Ovary (tissue), 9 donors: ENCODE measurements around the gene KCNK2. TPM values are rescaled to one million over a fixed set of nuclear protein-coding genes. Genes with fewer than 3 reads are reported as not detected.

Experiments used
- DNase-seq, 5 donors: peaks; one replicate each; pipeline ENCODE4 v3.0.0-alpha.2; 2019 to 2020
- H3K27ac ChIP-seq, 2 donors: fragments of 200-600 bp; one replicate each; pipeline versions ENCODE4 v1.5.1 to v1.8.0; 2019 to 2022
- H3K27me3 ChIP-seq: fragments of 200-600 bp; one replicate; pipeline ENCODE4 v1.8.0; 2022
- H3K36me3 ChIP-seq: fragments of 200-600 bp; sonication (generic); one replicate; pipeline ENCODE4 v1.5.1; 2019
- H3K4me1 ChIP-seq: one replicate; pipeline ENCODE4 v1.8.1; 2013; ENCODE audit warnings: mild to moderate bottlenecking, moderate library complexity; ENCODE audit not compliant: insufficient read depth
- H3K4me3 ChIP-seq: fragments of 200-600 bp; sonication (generic); one replicate; pipeline ENCODE4 v1.5.1; 2017
- H3K9me3 ChIP-seq, 2 donors: fragments of 200-600 bp in 1 of 2; sonication (generic) in 1 of 2; one replicate each; pipeline versions ENCODE4 v1.5.1 to v1.8.1; 2013 to 2019; ENCODE audit warnings: mild to moderate bottlenecking in 1 of 2, moderate library complexity in 1 of 2
- CTCF ChIP-seq, 3 donors: fragments of 450-650 bp in 2 of 3; fragments of 200-600 bp in 1 of 3; IDR thresholded peaks; one replicate each; pipeline versions ENCODE4 v1.5.1 to v1.8.0; 2016 to 2022; ENCODE audit warnings: antibody characterized with exemption in 3 of 3, mild to moderate bottlenecking in 1 of 3
- EP300 ChIP-seq: sonication (generic); formaldehyde crosslinking; IDR thresholded peaks from one replicate; pipeline ENCODE4 v1.6.1; 2017; ENCODE audit warnings: antibody characterized with exemption
- POLR2A ChIP-seq: fragments of 450-650 bp; IDR thresholded peaks from one replicate; pipeline ENCODE4 v1.6.1; 2017; ENCODE audit warnings: antibody characterized with exemption, mild to moderate bottlenecking, moderate library complexity
- WGBS, 3 donors: extraction: QIAGEN DNeasy Blood & Tissue Kit in 1 of 3; methylation state at CpG; one replicate each; pipeline versions ENCODE4 v1.1.5 to v1.1.7; 2013 to 2017; 5-methylcytosine and 5-hydroxymethylcytosine counted together
- intact Hi-C, 4 donors: fragments of 100-400 bp; cut with DNase I; formaldehyde crosslinking; loops; one replicate each; pipeline versions ENCODE4 v1.11.0 to v1.15.1; 2022 to 2023
- polyA plus RNA-seq, 2 donors: library from polyadenylated mRNA; stranded (reverse); fragments of 200-250 nt in 1 of 2; fragments of 350-450 nt in 1 of 2; fragmentation: Illumina TruSeq in 1 of 2; extraction: RNeasy Lipid Tissue Mini Kit (QIAGEN cat#74804) in 1 of 2; gene quantifications; one replicate each; pipeline ENCODE4 v1.2.3, GENCODE V29; 2013 to 2014
- total RNA-seq, 7 donors: library from RNA; depleted of rRNA in 2 of 7; stranded (reverse); fragments of >200 nt in 2 of 7; fragmentation: NEBNext Ultra II Directional in 3 of 7; extraction: Animal tissue kit (Norgen Biotek cat#: 25700) in 3 of 7; gene quantifications; one replicate each; pipeline versions ENCODE4 v1.1.0 to v1.2.4, GENCODE V29; 2016 to 2023
- donor health status: DM: no; HTN: no; CAD: no; lungs with moderate emphysema.
- donor health status: DM: no; HTN: no; CAD: no.
- donor health status: Bipolar disorder and iron deficiency.
- donor health status: DM: yes; HTN: yes; CAD: no.
- donor health status: DM: no; HTN: no; CAD: no.
- donor health status: DM: yes; HTN: yes; CAD: no.

Gene KCNK2
- total and polyA plus RNA-seq, 9 donors = 0.36 to 13.0 (median 1.6) TPM

DNA sequence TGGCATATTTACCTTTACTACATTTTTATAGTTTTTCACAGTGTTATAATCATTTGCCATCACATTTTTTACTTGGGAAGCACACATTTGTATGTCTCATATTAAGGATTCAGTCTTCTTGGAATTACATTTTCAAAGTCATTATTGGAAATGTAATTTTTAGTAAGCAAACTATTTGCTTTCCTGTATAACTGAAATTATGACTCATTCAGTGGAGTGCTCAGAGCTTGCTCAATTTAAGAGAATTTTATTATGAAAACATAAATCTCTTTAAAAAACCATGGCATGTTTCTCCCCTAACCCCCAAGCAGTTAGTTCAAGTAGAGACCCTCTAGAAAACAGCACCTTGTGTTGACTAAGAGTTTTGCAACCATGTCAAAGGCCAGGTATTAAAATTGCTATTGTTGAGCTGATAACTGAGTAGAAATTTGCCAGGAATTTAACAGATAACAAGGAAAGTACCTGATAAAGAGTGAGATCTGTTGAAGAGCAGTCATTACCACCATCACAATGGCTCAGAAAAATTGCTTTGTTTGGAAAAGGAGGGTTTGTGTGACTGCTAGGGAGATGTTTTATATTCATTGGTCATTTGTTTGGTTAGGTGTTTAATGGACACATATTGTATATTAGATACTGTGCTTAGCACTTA lies 105.9 kb downstream of the KCNK2 start:
- no peak for TF ChIP-seq POLR2A
- no peak for TF ChIP-seq EP300
- no peak for TF ChIP-seq CTCF (IDR thresholded peaks at IDR 0.05)
- Histone ChIP-seq H3K36me3 (no peaks in the 10 kb centered on the region), H3K4me3 (no peak overlapping the region), H3K27me3 (no peaks in the 10 kb centered on the region), H3K27ac (no peak overlapping the region), H3K4me1 (no peaks in the 10 kb centered on the region), H3K9me3 (no peaks in the 10 kb centered on the region)
- intact Hi-C loops = no loop called here
- DNase-seq = no peak

DNA sequence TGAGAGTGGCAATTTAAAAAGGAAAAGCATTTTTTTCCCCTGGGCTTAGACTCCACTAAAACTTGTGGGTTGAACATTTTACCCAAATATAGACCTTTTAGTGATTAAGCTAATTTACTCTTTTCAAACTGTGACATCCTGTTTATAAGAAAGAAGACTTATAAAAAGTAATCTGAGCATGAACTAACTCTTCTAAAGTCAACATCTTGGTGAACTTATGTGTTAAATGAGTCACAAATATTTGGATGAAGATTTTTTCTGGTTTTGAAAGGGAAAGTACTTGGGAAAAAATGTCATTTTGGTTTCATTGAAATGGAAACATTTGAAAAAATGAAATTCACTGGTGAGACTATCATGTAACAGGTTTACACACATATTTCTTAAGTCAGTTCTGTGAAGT lies 109.8 kb downstream of the KCNK2 start:
- H3K4me1 ChIP-seq = no peaks in the 10 kb centered on the region
- no peaks in the 10 kb centered on the region for H3K9me3 ChIP-seq
- no peaks in the 10 kb centered on the region for H3K27me3 ChIP-seq
- H3K27ac ChIP-seq = no peak overlapping the region
- no peak for DNase-seq
- TF ChIP-seq CTCF (IDR thresholded peaks at IDR 0.05) (no peak), POLR2A (no peak), EP300 (no peak)
- no peaks in the 10 kb centered on the region for H3K36me3 ChIP-seq
- intact Hi-C loops = no loop called here
- no peak overlapping the region for H3K4me3 ChIP-seq

DNA sequence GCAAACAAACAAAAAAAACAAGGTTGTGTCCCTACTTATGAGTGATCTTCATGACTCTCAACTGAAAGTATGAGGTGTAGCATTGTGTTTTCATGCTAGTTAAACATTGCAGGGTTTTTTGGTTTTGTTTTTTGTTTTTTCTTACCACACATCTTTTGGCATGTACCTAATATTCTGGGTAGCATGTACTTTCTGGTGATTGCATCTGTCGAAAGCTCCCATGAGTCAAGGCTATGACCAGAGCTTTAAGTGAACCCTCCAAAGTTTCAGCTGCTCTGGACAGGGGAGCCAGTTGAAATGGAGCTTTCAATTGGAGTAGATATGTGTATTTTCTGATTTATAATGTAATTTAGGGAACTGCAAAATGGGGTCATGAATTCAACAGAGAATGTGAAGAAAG lies 115.5 kb downstream of the KCNK2 start:
- Histone ChIP-seq H3K4me3 (no peak overlapping the region), H3K4me1 (no peaks in the 10 kb centered on the region), H3K9me3 (no peaks in the 10 kb centered on the region), H3K36me3 (no peaks in the 10 kb centered on the region), H3K27ac (no peak overlapping the region), H3K27me3 (no peaks in the 10 kb centered on the region)
- DNase-seq = no peak
- 81 to 90% (median 85%) methylated on average over 1 of the region's 1 CpG for WGBS, 3 donors
- TF ChIP-seq CTCF (IDR thresholded peaks at IDR 0.05) (no peak), POLR2A (no peak), EP300 (no peak)
- intact Hi-C loops = no loop called here

GRCh38 chr1:215200121-215200520 lies 117.6 kb downstream of the KCNK2 start:
- Histone ChIP-seq H3K27ac (no peak overlapping the region), H3K36me3 (no peaks in the 10 kb centered on the region), H3K9me3 (no peaks in the 10 kb centered on the region), H3K4me3 (no peak overlapping the region), H3K4me1 (no peaks in the 10 kb centered on the region), H3K27me3 (no peaks in the 10 kb centered on the region)
- intact Hi-C loops = no loop called here
- WGBS, 3 donors = 67 to 72% (median 70%) methylated on average over 1 of the region's 1 CpG
- DNase-seq = no peak
- TF ChIP-seq EP300 (no peak), POLR2A (no peak), CTCF (IDR thresholded peaks at IDR 0.05) (no peak)
